ENCODE results near the gene RCOR3.
"Not testable (repeated sequence)": the region's sequence is repeated elsewhere in the genome, so short reads cannot be mapped to it uniquely, and the experiment has no call there.

Gene RCOR3

GRCh38 chr1:211341999-211342398 is 82.8 kb downstream of the RCOR3 start:
- DNase-seq = no peak

GRCh38 chr1:211343607-211344006 is 84.4 kb downstream of the RCOR3 start:
- DNase-seq = no peak

- no peak for DNase-seq
Observed at GRCh38 chr1:211344152-211344618, 85.0 kb downstream of the RCOR3 start.

GRCh38 chr1:211345719-211346118 is 86.6 kb downstream of the RCOR3 start:
- DNase-seq = peak; percentile 23

- no peak for DNase-seq
Observed at GRCh38 chr1:211347077-211347844, 88.1 kb downstream of the RCOR3 start.

GRCh38 chr1:211348547-211348946 is 89.4 kb downstream of the RCOR3 start:
- no peak for DNase-seq

GRCh38 chr1:211349741-211350140 is 90.6 kb downstream of the RCOR3 start:
- no peak for DNase-seq

GRCh38 chr1:211352055-211352454 is 92.9 kb downstream of the RCOR3 start:
- DNase-seq = not testable (repeated sequence)

GRCh38 chr1:211352465-211352864 is 93.3 kb downstream of the RCOR3 start:
- no peak for DNase-seq

GRCh38 chr1:211352985-211353515 is 93.9 kb downstream of the RCOR3 start:
- DNase-seq = no peak

- no peak for DNase-seq
Observed at GRCh38 chr1:211353562-211354212, 94.5 kb downstream of the RCOR3 start.

GRCh38 chr1:211355873-211356272 is 96.7 kb downstream of the RCOR3 start:
- DNase-seq = no peak

GRCh38 chr1:211356723-211357407 is 97.7 kb downstream of the RCOR3 start:
- DNase-seq = no peak

- DNase-seq = no peak
Observed at GRCh38 chr1:211358685-211359084, 99.5 kb downstream of the RCOR3 start.

- DNase-seq = no peak
Observed at GRCh38 chr1:211359876-211360275, 100.7 kb downstream of the RCOR3 start.

GRCh38 chr1:211361202-211361601 is 102.0 kb downstream of the RCOR3 start:
- no peak for DNase-seq
